PC-9 (cell line): ENCODE measurements around the gene RCE1.

Source experiments
- CTCF ChIP-seq: fragments of 200-600 bp; sonication (generic); conservative IDR thresholded peaks from 2 replicates; pipeline ENCODE4 v1.6.1; 2017; ENCODE audit warnings: mixed run types, antibody characterized with exemption, mild to moderate bottlenecking, moderate library complexity
- EZH2 ChIP-seq: fragments of 200-600 bp; sonication (generic); IDR thresholded peaks from 2 replicates; pipeline ENCODE4 v1.8.0; 2017; ENCODE audit warnings: antibody characterized with exemption, low read depth

- TF ChIP-seq CTCF (no peak), EZH2 (no peak)
Measured at GRCh38 chr11:66889960-66890359, 46.7 kb downstream of the RCE1 start.
